SHP77 treated with DMSO at 0.1 percent for 48 hours (cell line): ENCODE data around the gene FILIP1L.
"Not testable (repeated sequence)": the region's sequence is repeated elsewhere in the genome, so short reads cannot be mapped to it uniquely, and the experiment has no call there.

Experiments
- DNase-seq: peaks from one replicate; lab custom pipeline; 2025; lab: John Stamatoyannopoulos, UW

Gene FILIP1L

GRCh38 chr3:100073714-100074307 is 40.5 kb downstream of the FILIP1L start:
- DNase-seq = no peak

DNA sequence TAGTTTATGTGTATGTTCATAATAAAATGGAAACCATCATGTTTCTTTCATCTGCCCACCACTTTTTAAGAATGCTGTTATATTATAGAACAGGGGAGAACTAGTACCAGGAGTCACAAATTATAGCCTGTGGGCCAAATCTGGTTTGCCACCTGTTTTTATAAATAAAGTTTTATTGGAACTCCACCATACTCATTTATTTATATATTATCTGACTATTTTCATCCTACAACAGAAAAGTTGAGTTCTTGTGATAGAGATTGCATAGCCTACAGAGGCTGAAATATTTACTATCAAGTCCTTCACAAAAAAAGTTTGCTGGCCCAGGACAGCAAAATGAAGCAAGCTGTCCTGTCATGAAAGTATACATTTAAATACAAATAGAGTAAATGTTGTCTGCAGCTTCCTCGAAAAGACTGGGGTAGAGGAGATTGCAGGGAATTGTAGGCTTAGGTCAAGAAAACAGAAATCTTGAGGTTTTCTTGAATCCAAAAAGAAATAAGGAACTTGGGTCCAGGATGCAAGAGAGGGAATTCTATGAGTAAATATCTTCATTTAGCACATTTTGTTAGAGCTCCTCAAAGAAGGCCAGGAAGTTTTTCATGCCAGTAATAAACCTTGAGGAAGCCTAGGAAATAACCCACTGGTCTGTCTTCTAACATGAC is 41.1 kb downstream of the FILIP1L start:
- DNase-seq = no peak

- DNase-seq = no peak
Measured at GRCh38 chr3:100072326-100073048, 41.8 kb downstream of the FILIP1L start.

GRCh38 chr3:100069472-100069871 is 44.8 kb downstream of the FILIP1L start:
- DNase-seq = no peak

DNA sequence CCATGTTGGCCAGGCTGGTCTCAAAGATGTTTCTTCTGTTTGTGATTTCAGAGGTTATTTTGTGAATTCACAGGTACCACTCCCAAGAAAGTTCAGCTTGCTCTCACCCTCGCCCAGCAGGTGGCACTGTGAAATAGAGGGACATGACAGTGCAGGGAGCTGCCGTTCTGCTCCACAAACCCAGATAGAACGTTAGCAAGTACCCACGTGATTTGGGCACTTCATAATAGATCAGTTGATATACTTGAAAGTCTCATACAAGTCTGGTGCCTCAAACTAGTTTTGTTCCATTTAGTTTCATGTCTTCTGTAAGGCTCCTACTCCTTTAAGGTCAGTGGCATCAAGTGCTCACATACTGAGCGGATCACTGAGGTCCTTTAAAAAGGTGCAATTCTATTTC is 45.5 kb downstream of the FILIP1L start:
- DNase-seq = peak; percentile 58

- no peak for DNase-seq
Measured at GRCh38 chr3:100067589-100067988, 46.7 kb downstream of the FILIP1L start.

DNA sequence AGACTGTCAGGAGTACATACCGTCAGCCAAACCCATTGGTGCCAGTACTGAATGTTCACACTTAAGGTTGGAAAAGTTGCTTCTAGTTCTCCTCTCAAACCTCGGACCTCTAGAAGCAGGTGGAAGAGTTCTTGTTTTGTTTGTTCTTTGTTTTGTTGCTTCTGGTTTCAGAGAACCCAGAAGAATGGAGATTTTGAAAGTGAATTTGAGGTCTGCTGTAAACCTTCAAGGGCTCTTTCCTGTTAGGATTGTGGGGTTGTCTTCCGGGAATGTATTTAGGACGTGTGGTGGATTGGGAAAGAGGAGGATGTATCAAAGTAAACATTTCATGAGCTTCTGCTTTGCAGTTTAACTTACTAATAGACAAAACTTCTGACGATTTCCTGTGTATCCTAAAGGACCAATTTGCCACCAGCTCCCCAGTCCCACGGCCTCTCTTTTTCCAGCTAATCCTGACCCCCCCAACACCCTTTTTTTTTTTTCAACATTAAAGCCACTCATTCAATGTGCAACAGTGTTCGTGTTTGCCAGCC is 50.3 kb downstream of the FILIP1L start:
- no peak for DNase-seq

DNA sequence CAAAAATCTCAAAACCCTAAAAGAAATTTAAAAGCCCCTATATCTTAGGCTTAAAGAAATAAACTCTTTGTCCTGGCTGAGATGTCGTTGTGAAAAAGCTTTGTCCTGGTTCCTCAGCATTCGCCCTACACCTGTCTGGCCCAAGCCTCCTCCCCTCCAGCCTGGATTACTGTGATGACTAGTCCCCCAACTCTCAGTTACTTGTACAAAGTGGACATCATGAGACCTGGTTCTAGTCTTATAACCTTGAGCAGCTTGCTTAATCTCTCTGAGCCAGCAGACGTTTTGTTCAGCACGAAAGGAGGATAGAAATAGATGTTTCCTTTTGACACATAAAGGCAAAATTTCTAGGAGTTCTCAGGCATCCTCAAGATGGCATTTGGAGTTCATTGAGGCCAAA is 51.6 kb downstream of the FILIP1L start:
- DNase-seq = no peak

DNA sequence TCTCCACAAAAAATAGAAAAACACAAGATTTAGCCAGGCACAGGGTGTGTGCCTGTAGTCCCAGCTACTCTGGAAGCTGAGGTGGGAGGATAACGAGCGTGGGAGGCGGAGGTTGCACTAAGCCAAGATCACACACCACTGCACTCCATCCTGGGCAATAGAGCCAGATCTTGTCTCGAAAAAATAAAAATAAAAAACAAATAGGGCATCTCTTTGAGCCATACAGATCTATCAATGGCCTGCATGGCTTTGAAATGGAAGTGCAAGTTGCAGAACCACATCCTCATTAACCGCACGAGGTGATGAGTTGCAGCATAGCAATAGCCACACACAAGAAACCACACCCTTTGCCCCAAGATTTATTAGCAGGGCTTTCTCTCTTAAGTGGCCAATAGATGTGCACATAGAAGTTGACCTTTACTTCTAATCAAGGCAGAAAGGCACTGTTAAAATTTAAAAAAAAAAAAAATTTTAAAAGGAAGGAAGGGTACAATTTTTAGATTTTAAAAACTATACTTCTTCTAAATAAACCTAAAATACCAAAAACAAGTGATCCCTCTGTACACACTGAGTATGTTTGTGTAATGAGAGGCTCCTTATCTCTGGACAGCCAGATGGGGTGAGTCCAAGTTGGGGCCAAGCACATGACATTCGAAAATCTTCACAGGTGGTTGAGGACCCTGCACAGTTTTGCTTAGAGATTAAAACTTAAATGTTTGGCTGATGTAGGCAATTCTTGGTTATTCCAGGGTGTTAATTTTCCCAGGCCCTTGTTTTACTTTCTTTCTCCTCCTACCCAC is 53.4 kb downstream of the FILIP1L start:
- DNase-seq = no peak

DNA sequence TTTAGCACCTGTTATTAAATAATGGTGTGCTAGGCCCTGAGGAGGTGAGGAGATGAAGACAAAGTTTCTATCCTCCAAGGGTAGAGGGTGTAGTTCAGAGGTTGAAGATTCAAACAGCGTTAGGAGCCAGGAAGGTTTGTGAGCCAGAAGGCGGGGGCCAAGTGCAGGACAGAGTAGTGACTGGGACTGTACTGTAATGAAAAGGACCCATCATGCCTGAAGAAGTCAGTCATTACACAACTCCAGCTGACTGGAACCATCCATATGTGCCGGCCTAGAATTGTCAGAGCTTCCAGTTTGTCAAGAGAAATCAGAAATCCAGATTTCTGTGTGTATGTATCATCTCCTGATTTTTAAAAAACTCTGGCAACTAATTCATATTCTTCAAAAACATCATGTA is 54.8 kb downstream of the FILIP1L start:
- no peak for DNase-seq

- no peak for DNase-seq
Measured at GRCh38 chr3:100057716-100058575, 56.4 kb downstream of the FILIP1L start.

- DNase-seq = no peak
Measured at GRCh38 chr3:100053951-100054620, 60.2 kb downstream of the FILIP1L start.

DNA sequence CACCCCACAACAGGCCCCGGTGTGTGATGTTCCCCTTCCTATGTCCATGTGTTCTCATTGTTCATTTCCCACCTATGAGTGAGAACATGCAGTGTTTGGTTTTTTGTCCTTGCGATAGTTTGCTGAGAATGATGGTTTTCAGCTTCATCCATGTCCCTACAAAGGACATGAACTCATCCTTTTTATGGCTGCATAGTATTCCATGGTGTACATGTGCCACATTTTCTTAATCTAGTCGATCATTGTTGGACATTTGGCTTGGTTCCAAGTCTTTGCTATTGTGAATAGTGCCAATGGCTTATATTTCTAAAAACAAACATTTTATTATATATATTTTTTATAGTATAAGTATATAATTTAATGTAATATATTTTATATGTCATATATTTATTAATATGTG is 62.8 kb downstream of the FILIP1L start:
- DNase-seq = not testable (repeated sequence)

- no peak for DNase-seq
Measured at GRCh38 chr3:100048248-100048647, 66.1 kb downstream of the FILIP1L start.

DNA sequence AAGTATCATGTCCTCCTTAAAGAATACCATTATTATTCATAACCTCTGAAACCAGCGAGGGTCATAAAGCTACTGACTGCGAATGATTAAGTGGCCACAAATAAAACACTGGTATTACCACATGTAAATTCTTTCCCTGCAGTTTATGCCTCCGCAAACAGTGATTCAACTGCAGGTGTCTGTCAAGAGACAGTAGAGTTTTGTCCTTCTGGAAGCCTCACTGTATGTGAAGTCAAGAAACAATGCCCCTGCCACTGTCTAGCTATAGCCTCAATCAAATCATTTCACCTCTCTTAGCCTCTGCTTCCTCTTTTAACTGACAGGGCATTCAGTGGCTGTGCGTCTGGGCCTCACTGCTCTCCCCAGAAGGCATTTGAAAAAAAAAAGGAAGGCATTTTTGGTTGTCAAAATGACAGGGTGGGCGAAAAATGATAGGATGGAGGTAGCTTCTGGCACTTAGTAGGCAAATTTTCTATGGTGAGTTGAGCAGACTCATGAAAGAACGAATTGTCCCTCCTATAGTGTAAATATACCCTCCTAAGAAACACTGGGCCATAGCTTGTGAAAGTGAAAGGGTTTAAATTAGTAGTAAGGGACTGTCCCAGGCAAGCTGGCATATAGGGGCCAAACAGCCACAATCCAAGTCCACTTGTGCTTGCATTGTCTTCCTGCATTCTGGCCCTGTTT is 66.7 kb downstream of the FILIP1L start:
- DNase-seq = no peak

DNA sequence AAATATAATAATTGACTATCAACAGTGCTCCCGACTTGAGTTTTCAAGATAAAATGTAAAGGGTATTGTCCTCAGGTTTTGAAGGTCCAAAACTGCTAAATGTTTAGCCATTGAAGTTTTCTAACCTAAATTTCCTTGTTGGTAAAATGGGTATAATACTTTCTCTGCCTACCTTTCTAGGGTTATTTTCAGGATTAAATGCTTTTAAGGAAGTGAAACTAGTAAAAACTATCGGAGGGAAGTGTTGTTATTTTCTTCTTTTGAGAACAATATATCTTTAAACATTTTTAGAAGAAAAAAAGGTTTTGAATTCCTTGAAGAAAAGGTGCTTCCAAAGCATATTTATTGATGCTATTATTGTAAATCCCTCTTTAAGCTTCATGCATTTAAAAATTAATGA is 67.3 kb downstream of the FILIP1L start:
- DNase-seq = no peak

GRCh38 chr3:100045696-100046095 is 68.6 kb downstream of the FILIP1L start:
- DNase-seq = no peak

- DNase-seq = no peak
Measured at GRCh38 chr3:100044369-100044768, 69.9 kb downstream of the FILIP1L start.

- DNase-seq = no peak
Measured at GRCh38 chr3:100043271-100043670, 71.0 kb downstream of the FILIP1L start.
